ENCODE data around the gene TMEM256. TPM values are rescaled to one million over a fixed set of nuclear protein-coding genes. Genes with fewer than 3 reads are reported as not detected.

TMEM256 gene
- total RNA-seq, 1 donor from 2014 or later = 66.9 TPM

DNA sequence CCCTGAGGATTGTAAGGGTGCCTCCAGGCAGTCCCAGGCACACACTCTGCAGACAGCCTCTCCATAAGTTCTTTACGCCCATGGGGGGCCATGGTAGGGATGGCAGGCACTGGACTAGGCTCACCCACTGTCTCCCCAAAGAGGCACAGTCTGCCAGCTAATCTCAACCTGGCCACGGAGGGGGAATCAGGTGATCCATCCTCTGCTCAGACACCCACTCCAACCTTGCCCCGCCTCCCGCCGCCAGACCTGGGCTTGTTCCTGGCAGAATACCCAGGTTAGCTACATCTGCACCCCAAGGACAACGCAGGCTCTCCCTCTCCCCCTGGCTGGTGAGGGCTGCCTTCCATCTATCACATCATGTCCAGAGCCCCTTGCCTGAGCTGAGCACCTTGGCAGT is 5.0 kb upstream of the TMEM256 start:
- H3K4me3 ChIP-seq (ENCODE audit: low read depth, low read length) = no peak overlapping the region
- H3K36me3 ChIP-seq (ENCODE audit: control insufficient read depth, insufficient read depth, low read length) = no peaks in the 10 kb centered on the region
- DNase-seq (ENCODE audit: low read depth) = no peak
- TF ChIP-seq, protein P1, sequence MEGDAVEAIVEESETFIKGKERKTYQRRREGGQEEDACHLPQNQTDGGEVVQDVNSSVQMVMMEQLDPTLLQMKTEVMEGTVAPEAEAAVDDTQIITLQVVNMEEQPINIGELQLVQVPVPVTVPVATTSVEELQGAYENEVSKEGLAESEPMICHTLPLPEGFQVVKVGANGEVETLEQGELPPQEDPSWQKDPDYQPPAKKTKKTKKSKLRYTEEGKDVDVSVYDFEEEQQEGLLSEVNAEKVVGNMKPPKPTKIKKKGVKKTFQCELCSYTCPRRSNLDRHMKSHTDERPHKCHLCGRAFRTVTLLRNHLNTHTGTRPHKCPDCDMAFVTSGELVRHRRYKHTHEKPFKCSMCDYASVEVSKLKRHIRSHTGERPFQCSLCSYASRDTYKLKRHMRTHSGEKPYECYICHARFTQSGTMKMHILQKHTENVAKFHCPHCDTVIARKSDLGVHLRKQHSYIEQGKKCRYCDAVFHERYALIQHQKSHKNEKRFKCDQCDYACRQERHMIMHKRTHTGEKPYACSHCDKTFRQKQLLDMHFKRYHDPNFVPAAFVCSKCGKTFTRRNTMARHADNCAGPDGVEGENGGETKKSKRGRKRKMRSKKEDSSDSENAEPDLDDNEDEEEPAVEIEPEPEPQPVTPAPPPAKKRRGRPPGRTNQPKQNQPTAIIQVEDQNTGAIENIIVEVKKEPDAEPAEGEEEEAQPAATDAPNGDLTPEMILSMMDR (IDR thresholded peaks at IDR 0.05; ENCODE audit: insufficient read depth, low read length, poor library complexity, severe bottlenecking) = no peak
- H3K27me3 ChIP-seq (ENCODE audit: control insufficient read depth, insufficient read depth, low read length) = no peaks in the 10 kb centered on the region

DNA sequence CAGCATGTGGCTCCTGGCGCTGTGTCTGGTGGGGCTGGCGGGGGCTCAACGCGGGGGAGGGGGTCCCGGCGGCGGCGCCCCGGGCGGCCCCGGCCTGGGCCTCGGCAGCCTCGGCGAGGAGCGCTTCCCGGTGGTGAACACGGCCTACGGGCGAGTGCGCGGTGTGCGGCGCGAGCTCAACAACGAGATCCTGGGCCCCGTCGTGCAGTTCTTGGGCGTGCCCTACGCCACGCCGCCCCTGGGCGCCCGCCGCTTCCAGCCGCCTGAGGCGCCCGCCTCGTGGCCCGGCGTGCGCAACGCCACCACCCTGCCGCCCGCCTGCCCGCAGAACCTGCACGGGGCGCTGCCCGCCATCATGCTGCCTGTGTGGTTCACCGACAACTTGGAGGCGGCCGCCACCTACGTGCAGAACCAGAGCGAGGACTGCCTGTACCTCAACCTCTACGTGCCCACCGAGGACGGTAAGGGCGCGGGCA is 4.4 kb upstream of the TMEM256 start:
- no peaks in the 10 kb centered on the region for H3K27me3 ChIP-seq (ENCODE audit: control insufficient read depth, insufficient read depth, low read length)
- H3K36me3 ChIP-seq (ENCODE audit: control insufficient read depth, insufficient read depth, low read length) = no peaks in the 10 kb centered on the region
- DNase-seq (ENCODE audit: low read depth) = no peak
- no peak overlapping the region for H3K4me3 ChIP-seq (ENCODE audit: low read depth, low read length)
- TF ChIP-seq, protein P1 (IDR thresholded peaks at IDR 0.05; ENCODE audit: insufficient read depth, low read length, poor library complexity, severe bottlenecking) = no peak

DNA sequence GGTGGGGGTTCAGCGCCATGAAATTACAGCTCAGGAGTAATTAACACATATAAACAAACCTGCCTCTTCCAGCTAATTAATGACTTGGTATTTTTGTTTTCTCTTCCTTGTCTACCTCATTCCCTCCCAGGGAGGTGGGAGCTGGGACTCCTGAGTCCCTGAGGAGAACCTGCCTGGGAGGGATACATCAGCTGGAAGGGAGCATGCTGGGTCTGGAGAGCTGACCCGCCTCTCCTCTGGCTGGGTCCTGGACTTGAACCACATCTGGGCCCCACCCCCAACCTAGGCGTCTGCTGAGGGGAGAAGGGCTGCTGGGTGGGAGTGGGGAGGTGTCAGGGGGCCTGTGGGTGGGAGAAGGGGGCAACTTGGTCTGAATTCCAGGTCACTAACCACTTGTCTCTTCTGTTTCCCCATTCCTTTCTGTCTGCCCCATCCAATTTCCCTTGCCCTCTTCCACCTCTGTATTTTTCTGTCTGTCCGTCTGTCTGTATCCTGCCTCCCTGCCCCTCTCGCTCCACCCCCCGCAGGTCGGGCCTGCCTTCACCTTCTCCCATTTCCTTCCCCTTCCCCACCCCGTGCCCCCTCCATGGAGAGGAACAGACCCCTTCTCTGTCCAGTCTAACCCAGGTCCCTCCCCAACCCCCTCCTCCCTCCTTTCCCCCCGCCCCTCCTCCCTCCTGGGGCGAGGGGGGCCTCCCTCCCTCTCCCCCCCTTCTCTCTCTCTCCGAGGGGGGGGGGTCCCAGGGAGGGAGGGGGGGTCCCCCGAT is 3.8 kb upstream of the TMEM256 start, which contains the start of gene NLGN2:
NLGN2 (plus strand) TSS at position 361 of the 767 bp plus-strand sequence. CDS start 411 bp downstream, outside the sequence.
- H3K4me3 ChIP-seq (ENCODE audit: low read depth, low read length) = no peak within 1 kb of the TSS
- no peaks in the 10 kb centered on the region for H3K36me3 ChIP-seq (ENCODE audit: control insufficient read depth, insufficient read depth, low read length)
- H3K27me3 ChIP-seq (ENCODE audit: control insufficient read depth, insufficient read depth, low read length) = no peaks in the 10 kb centered on the region
- TF ChIP-seq, protein P1 (IDR thresholded peaks at IDR 0.05; ENCODE audit: insufficient read depth, low read length, poor library complexity, severe bottlenecking) = no peak
- DNase-seq (ENCODE audit: low read depth) = no peak

DNA sequence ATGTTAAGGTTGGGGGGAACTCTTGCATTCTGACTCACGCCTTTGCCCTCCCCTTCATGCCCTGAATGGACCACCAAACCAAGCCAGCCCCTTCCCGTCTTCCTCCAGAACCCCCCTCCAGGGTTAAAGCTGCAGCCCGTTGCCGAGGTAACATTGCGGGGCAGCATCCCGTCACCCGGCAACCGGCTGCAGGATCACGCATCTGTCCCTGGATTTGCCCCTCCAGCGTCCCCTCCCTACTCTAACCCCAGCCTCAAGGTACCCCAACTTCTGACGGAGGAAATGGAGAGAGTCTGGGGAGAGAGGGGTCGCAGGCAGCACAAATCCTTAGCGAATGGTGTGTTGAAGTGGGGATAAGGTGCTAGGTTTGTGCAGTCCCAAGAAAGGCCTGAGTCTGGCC is 3.2 kb upstream of the TMEM256 start:
- H3K36me3 ChIP-seq (ENCODE audit: control insufficient read depth, insufficient read depth, low read length) = no peaks in the 10 kb centered on the region
- H3K27me3 ChIP-seq (ENCODE audit: control insufficient read depth, insufficient read depth, low read length) = no peaks in the 10 kb centered on the region
- H3K4me3 ChIP-seq (ENCODE audit: low read depth, low read length) = no peak overlapping the region
- TF ChIP-seq, protein P1 (IDR thresholded peaks at IDR 0.05; ENCODE audit: insufficient read depth, low read length, poor library complexity, severe bottlenecking) = no peak
- no peak for DNase-seq (ENCODE audit: low read depth)

DNA sequence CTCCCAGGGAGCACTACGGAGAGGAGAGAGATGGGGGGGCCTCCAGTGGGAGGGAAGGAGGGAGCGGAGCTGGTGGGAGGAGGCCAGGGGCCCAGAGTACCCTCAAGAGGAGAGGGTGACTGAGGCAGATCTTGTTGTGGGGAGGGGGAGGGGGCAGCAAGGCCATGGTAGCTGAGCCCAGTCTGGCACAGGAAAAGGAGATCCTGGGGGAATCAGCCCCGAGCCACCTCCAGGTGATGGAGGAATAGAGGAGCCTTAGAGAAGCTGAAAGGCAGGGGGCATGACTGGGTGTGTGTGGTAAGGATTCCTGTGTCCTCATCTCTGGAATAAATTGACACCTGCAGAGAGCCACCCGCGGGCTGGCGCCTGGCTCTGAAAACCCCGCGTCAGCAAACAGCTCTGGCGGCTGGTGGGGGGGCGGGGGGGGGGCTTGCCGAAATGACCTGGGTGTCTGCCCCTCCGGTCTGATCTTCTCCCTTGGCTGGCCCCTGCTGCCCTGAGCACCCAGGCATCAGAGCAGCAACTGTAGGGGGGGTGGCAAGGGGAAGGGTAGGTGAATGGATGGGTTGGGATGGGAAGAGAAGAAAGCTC is 2.4 kb upstream of the TMEM256 start:
- Histone ChIP-seq H3K36me3 (ENCODE audit: control insufficient read depth, insufficient read depth, low read length) (no peaks in the 10 kb centered on the region), H3K27me3 (ENCODE audit: control insufficient read depth, insufficient read depth, low read length) (no peaks in the 10 kb centered on the region), H3K4me3 (ENCODE audit: low read depth, low read length) (no peak overlapping the region)
- DNase-seq (ENCODE audit: low read depth) = no peak
- TF ChIP-seq, protein P1 (IDR thresholded peaks at IDR 0.05; ENCODE audit: insufficient read depth, low read length, poor library complexity, severe bottlenecking) = no peak

Measured in kidney epithelial cell (primary cell).